Adrenal gland (tissue), 19 donors: ENCODE results near the gene BCL11B. TPM values are rescaled to one million over a fixed set of nuclear protein-coding genes. Genes with fewer than 3 reads are reported as not detected.
A peak's percentile ranks its signal among the peaks of the same experiment; 100 is the strongest.

Source experiments
- DNase-seq, 7 donors: peaks; one replicate each; pipeline ENCODE4 v3.0.0-alpha.2; 2019 to 2020
- H3K27ac ChIP-seq, 5 donors: fragments of 200-600 bp; sonication (generic) in 4 of 5; 1 replicate in 3 of 5; 2 replicates in 2 of 5; pipeline versions ENCODE4 v1.5.1 to v1.8.0; 2016 to 2020; ENCODE audit warnings: mild to moderate bottlenecking in 1 of 5
- H3K27me3 ChIP-seq: fragments of 200-600 bp; 2 replicates; pipeline ENCODE4 v1.8.0; 2021
- H3K36me3 ChIP-seq, 2 donors: fragments of 200-600 bp; replicated peaks in 1 of 2; 1 replicate in 1 of 2; 2 replicates in 1 of 2; pipeline versions ENCODE4 v1.5.1 to v1.8.0; 2018 to 2022
- H3K4me1 ChIP-seq, 2 donors: fragments of 200-600 bp; replicated peaks in 1 of 2; 1 replicate in 1 of 2; 2 replicates in 1 of 2; pipeline versions ENCODE4 v1.5.1 to v1.8.0; 2018 to 2021
- H3K4me3 ChIP-seq, 4 donors: fragments of 200-600 bp; sonication (generic) in 3 of 4; one replicate each; pipeline ENCODE4 v1.5.1; 2016 to 2018
- H3K9me3 ChIP-seq, 3 donors: fragments of 200-600 bp; sonication (generic) in 1 of 3; replicated peaks in 1 of 3; 1 replicate in 2 of 3; 2 replicates in 1 of 3; pipeline versions ENCODE4 v1.5.1 to v1.8.0; 2016 to 2021
- POLR2A ChIP-seq, 2 donors: fragments of 450-650 bp; IDR thresholded peaks; one replicate each; pipeline ENCODE4 v1.6.1; 2017; ENCODE audit warnings: antibody characterized with exemption in 2 of 2, mild to moderate bottlenecking in 2 of 2, moderate library complexity in 1 of 2
- WGBS, 4 donors: extraction: QIAGEN DNeasy Blood & Tissue Kit in 2 of 4; methylation state at CpG; one replicate each; pipeline versions ENCODE4 v1.1.5 to v1.1.7; 2013 to 2017; 5-methylcytosine and 5-hydroxymethylcytosine counted together
- intact Hi-C, 2 donors: fragments of 100-400 bp; cut with DNase I; formaldehyde crosslinking; loops; one replicate each; pipeline versions ENCODE4 v1.14.1 to v1.15.0; 2022 to 2023
- long read RNA-seq, 10 donors: library from polyadenylated mRNA in 3 of 10; unstranded in 2 of 10; stranded (forward) in 1 of 10; transcript quantifications; one replicate each; pipeline ENCODE4 v2.0.0 and lab custom pipeline, GENCODE V29; 2021 to 2026
- polyA plus RNA-seq, 3 donors: library from polyadenylated mRNA; stranded (reverse); fragments of 200-250 nt in 2 of 3; fragments of 350-450 nt in 1 of 3; fragmentation: Illumina TruSeq in 1 of 3; extraction: RNeasy Lipid Tissue Mini Kit (QIAGEN cat#74804) in 1 of 3; gene quantifications; one replicate each; pipeline ENCODE4 v1.2.3, GENCODE V29; 2013 to 2014
- total RNA-seq, 9 donors: library from RNA; depleted of rRNA in 4 of 9; stranded (reverse); fragments of >200 nt in 4 of 9; fragments of 120-200 nt in 1 of 9; fragmentation: NEBNext Ultra II Directional in 1 of 9; extraction: Animal tissue kit (Norgen Biotek cat#: 25700) in 1 of 9; gene quantifications; one replicate each; pipeline versions ENCODE4 v1.1.0 to v1.2.4, GENCODE V29; 2013 to 2023
- TF ChIP-seq, protein P1 (sequence below), 6 experiments: fragments of 450-650 bp in 4 of 6; fragments of 200-600 bp in 2 of 6; sonication (generic) in 1 of 6; IDR thresholded peaks; 1 replicate in 5 of 6; 2 replicates in 1 of 6; pipeline versions ENCODE4 v1.5.1 to v1.8.0; 2016 to 2021; ENCODE audit warnings: antibody characterized with exemption in 6 of 6, mild to moderate bottlenecking in 2 of 6, moderate library complexity in 1 of 6
- donor health status: healthy with polysubstance abuse.
- donor health status: Bipolar disorder and iron deficiency.
- donor health status: DM: yes; HTN: yes; CAD: no.
- donor health status: DM: no; HTN: no; CAD: no.
- donor health status: DM: no; HTN: no; CAD: no.
- donor health status: DM: yes; HTN: yes; CAD: no.

Gene BCL11B
- total RNA-seq (1 to 10 TPM in 3 of 9 donors, under 1 TPM in 6; 0.24 to 3.2 (median 0.67) TPM), polyA plus RNA-seq (under 1 TPM; 0.24 to 0.49 (median 0.24) TPM)
- long read RNA-seq, donor 1 = 0 reads
- long read RNA-seq, donor 2 = 0 reads
- long read RNA-seq, donor 3 = 0 reads
- long read RNA-seq, donor 4 = 0 reads
- long read RNA-seq, donor 5 = 0 reads
- long read RNA-seq, donor 6 = 0 reads
- long read RNA-seq, donor 7 = 0 reads
- long read RNA-seq, donor 8, partial matches to known transcripts = 0 of 1 reads
- long read RNA-seq, donor 8, other reads (novel, unspliced or antisense) = 0 of 1 reads
- long read RNA-seq, donor 9 = 0 reads
- long read RNA-seq, donor 10, full-length matches to known transcripts = 1 of 1 reads
- long read RNA-seq, donor 10, partial matches to known transcripts = 0 of 1 reads
- long read RNA-seq, donor 10, other reads (novel, unspliced or antisense) = 0 of 1 reads

DNA sequence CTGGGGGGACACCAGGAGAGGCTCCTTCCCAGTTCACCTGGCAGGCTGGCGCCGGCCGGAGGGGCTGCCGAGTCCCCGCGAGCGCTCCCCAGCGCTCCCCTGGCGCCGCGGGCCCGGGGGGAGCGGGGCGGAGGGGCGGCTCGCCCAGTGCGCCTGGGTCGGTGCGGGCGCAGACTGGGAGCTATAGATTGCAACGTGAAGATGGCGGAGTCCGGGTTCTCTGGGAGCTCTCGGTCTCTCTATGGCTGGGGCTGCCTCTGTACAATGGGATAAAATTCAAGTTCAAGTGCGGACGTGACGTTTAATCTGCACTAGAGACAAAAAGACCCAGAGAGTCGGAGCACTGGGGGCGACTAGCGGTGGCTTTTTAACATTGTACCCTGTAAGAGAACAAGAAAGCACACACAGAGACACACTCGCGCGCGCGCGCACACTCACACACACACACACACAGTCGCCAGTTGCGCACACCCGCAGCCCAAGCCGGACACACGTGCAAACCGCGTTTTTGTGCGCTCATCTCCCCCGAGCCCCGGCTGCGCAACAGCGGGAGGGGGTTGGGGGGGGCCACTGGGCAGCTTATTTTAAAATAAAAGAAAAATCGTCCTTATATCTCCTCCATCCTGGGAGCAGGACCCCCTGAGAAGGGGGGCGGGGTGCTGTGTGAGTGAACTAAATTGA is at the start of gene BCL11B:
TSS of gene BCL11B (minus strand) at position 247 of the 681 bp plus-strand sequence. CDS start 979 bp downstream, outside the sequence.
- WGBS, 4 donors = 1 to 2% (median 1%) methylated on average over 27 to 50 of the region's 50 CpGs
- peaks cover 6 to 17% of the 10 kb centered on the region in 2 donors for H3K4me1 ChIP-seq
- intact Hi-C loops = no loop called here
- DNase-seq = peak; percentile 36 to 77 (median 65)
- TF ChIP-seq POLR2A (IDR thresholded peaks at IDR 0.05) = peak in 1 of 2 donors; percentile 33
- TF ChIP-seq, protein P1, sequence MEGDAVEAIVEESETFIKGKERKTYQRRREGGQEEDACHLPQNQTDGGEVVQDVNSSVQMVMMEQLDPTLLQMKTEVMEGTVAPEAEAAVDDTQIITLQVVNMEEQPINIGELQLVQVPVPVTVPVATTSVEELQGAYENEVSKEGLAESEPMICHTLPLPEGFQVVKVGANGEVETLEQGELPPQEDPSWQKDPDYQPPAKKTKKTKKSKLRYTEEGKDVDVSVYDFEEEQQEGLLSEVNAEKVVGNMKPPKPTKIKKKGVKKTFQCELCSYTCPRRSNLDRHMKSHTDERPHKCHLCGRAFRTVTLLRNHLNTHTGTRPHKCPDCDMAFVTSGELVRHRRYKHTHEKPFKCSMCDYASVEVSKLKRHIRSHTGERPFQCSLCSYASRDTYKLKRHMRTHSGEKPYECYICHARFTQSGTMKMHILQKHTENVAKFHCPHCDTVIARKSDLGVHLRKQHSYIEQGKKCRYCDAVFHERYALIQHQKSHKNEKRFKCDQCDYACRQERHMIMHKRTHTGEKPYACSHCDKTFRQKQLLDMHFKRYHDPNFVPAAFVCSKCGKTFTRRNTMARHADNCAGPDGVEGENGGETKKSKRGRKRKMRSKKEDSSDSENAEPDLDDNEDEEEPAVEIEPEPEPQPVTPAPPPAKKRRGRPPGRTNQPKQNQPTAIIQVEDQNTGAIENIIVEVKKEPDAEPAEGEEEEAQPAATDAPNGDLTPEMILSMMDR (IDR thresholded peaks at IDR 0.05) = peak in 5 of 6 experiments; percentile 10 to 27 (median 22)
- no peaks in the 10 kb centered on the region for H3K36me3 ChIP-seq
- peak within 1 kb of the TSS in 2 of 4 donors; percentile 16 to 44 for H3K4me3 ChIP-seq
- no peaks in the 10 kb centered on the region for H3K9me3 ChIP-seq
- H3K27ac ChIP-seq = no peak within 1 kb of the TSS
- peaks cover 66% of the 10 kb centered on the region for H3K27me3 ChIP-seq

DNA sequence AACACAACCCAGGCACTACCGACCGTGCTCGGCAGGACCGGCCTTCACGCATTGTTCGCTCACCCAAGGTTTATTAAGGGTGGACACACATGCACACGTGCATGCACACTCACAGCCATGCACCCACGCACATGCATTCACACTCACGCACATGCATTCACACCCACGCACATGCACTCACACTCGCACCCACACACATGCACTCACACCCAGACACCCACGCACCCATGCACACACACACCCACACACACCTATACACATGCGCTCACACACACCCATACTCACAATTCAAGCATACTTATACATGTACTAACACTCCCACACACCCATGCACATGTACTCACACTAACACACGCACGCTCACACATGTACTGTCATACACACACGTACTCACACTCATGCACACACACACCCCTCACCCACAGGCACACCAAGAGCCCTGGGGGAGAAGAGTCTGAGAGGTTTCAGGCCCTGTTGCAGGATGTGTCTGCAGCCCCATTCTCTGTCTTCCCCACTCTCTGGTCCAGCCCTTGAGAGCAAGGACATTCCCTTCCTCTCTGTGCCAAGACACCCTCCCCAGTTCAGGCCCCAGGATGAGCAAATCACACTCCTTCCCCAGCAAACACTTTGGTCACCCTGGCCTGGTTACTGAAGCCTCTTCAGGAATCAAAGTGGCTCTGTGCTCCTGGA is 49.4 kb upstream of the BCL11B start:
- Histone ChIP-seq H3K36me3 (no peaks in the 10 kb centered on the region), H3K4me1 (no peaks in the 10 kb centered on the region), H3K27me3 (no peaks in the 10 kb centered on the region), H3K4me3 (no peak overlapping the region), H3K9me3 (no peaks in the 10 kb centered on the region), H3K27ac (no peak overlapping the region)
- intact Hi-C loops = no loop called here
- DNase-seq = peak in 1 of 7 donors; percentile 37
- WGBS, 4 donors = 88 to 95% (median 93%) methylated on average over 16 of the region's 16 CpGs
- TF ChIP-seq, protein P1 (IDR thresholded peaks at IDR 0.05) = no peak
- no peak for TF ChIP-seq POLR2A (IDR thresholded peaks at IDR 0.05)

DNA sequence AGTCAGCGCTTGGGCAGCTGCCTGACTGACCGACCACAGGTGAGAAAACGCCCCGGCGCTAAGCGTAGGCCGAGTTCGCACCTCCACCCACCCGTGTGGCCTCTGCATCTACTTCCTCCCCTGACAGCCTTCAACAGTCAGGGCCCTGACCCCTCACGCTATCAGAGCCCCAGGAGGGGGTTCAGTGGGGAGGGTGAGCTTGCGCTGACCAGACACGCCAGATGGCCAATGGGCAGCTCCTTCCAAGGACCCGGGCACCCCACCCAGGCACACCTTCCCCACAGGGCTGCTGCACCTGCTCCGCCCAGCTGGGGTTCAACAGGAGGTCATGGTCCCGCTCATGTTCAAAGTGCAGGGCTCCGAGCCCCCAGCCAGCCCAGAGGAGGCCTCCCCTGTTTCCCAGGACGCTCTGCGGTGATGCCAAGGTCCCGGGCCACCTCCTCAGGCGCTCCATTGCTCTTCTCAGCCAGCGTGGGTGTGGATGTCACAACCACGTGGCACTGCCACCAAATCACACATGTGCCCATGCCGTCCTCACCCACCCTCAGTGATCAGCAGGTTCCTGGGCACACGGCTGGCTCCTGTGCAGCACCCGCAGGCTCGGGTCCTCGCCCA is 48.7 kb upstream of the BCL11B start:
- Histone ChIP-seq H3K4me3 (no peak overlapping the region), H3K27me3 (no peaks in the 10 kb centered on the region), H3K4me1 (no peaks in the 10 kb centered on the region), H3K36me3 (no peaks in the 10 kb centered on the region), H3K9me3 (no peaks in the 10 kb centered on the region), H3K27ac (no peak overlapping the region)
- intact Hi-C loops = no loop called here
- peak in 1 of 7 donors; percentile 24 for DNase-seq
- no peak for TF ChIP-seq POLR2A (IDR thresholded peaks at IDR 0.05)
- TF ChIP-seq, protein P1 (IDR thresholded peaks at IDR 0.05) = no peak
- 69 to 94% (median 81%) methylated on average over 6 to 27 of the region's 27 CpGs for WGBS, 4 donors
